Measurements from ENCODE around the gene HOXB8. TPM values are rescaled to one million over a fixed set of nuclear protein-coding genes. Genes with fewer than 3 reads are reported as not detected.

HOXB8 gene
- total RNA-seq, 1 donor from 2014 or later = not detected

DNA sequence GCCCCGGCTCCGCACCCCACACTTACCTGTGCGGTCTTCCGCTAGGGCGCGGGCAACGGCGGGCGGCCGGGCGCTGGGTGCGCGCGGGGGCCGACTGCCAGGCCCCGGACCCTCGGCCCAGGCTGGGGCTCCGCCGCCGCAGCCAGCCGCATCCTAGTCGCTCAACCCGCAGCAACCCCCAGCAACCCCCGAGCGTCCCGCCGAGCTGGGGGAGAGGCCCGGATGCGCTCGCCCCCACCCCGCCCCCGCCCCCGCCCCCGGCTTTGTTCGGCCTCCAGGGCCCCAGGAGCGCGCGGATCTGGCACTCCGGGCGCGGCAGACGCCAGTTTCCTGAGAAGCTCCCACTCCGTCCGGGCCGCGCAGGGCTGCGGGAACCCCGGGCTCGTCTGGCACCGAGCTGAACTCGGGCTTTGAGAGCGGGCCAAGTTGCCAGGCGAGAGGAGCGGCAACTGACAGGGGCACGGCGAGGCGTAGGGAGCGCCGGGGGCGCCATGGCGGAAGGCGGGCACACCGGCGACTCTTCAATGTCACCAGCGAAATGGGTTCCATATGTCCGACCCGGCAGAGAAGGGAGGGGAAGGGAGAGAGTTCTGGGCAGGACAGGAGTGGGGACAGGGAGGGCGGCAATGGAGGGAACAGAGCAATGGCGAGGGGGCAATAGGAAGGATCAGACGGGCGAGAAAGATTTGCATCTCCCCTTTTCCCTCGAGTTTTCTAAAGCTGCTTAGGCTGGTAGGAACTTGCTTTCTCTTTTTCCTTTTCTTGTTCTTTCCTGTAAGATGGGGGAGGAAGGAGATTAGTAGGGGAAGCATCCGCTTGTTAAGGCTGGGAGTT lies 50.7 kb downstream of the HOXB8 start:
- Histone ChIP-seq H3K9me3 (ENCODE audit: insufficient read depth, low read depth, low read length) (no peaks in the 10 kb centered on the region), H3K4me2 (ENCODE audit: low read length) (peak overlapping the region; percentile 86), H3K79me2 (ENCODE audit: insufficient read depth, low read length) (peaks cover 94% of the 10 kb centered on the region), H3K27me3 (ENCODE audit: insufficient read depth, low read length) (peaks cover 85% of the 10 kb centered on the region), H2AFZ (ENCODE audit: low read depth, low read length) (no peak overlapping the region), H3K36me3 (ENCODE audit: insufficient read depth, low read length) (no peaks in the 10 kb centered on the region), H4K20me1 (ENCODE audit: insufficient read depth, low read length) (peaks cover 9% of the 10 kb centered on the region), H3K4me3 (ENCODE audit: insufficient read depth, low read depth, low read length) (peak overlapping the region; percentile 58), H3K4me1 (ENCODE audit: insufficient read depth, low read length) (peaks cover 24% of the 10 kb centered on the region), H3K9ac (ENCODE audit: low read length) (peak overlapping the region; percentile 79), H3K27ac (ENCODE audit: low read depth, low read length) (peak overlapping the region; percentile 65)
- H3K27me3 Mint-ChIP-seq (ENCODE audit: low read depth, unreplicated experiment) = peaks cover 45% of the 10 kb centered on the region
- TF ChIP-seq, protein P1, sequence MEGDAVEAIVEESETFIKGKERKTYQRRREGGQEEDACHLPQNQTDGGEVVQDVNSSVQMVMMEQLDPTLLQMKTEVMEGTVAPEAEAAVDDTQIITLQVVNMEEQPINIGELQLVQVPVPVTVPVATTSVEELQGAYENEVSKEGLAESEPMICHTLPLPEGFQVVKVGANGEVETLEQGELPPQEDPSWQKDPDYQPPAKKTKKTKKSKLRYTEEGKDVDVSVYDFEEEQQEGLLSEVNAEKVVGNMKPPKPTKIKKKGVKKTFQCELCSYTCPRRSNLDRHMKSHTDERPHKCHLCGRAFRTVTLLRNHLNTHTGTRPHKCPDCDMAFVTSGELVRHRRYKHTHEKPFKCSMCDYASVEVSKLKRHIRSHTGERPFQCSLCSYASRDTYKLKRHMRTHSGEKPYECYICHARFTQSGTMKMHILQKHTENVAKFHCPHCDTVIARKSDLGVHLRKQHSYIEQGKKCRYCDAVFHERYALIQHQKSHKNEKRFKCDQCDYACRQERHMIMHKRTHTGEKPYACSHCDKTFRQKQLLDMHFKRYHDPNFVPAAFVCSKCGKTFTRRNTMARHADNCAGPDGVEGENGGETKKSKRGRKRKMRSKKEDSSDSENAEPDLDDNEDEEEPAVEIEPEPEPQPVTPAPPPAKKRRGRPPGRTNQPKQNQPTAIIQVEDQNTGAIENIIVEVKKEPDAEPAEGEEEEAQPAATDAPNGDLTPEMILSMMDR (IDR thresholded peaks at IDR 0.05; ENCODE audit: insufficient read depth, low read depth, low read length) = no peak
- no peak for TF ChIP-seq EZH2 (IDR thresholded peaks at IDR 0.05; ENCODE audit: insufficient read depth, low read length)
- FAIRE-seq (no peak), DNase-seq (ENCODE audit: low read depth) (no peak)
- H3K36me3 Mint-ChIP-seq (ENCODE audit: low read depth, unreplicated experiment) = no peaks in the 10 kb centered on the region
- H3K4me1 Mint-ChIP-seq (ENCODE audit: low read depth, unreplicated experiment) = no peaks in the 10 kb centered on the region
- peaks cover 20% of the 10 kb centered on the region for H3K9me3 Mint-ChIP-seq (ENCODE audit: unreplicated experiment)
- H3K4me3 Mint-ChIP-seq (ENCODE audit: unreplicated experiment) = no peak overlapping the region
- no peak overlapping the region for H3K27ac Mint-ChIP-seq (ENCODE audit: unreplicated experiment)

DNA sequence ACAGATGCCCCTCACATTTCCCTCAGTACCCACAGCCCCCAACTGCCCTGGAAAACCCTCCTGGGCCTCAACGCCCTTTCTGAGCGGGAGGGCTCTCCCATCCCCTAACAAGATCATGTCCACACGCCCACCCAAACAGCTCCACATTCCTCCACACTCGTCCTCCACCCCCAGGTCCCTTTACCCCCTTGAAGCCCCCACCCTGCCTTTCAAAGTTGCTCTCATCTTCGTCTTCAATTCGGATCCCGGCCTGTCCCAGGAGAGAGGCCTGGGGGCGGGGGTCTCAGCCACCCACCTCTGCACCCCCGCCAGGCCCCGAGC lies 51.3 kb downstream of the HOXB8 start:
- Mint-ChIP-seq H3K9me3 (ENCODE audit: unreplicated experiment) (peaks cover 18% of the 10 kb centered on the region), H3K36me3 (ENCODE audit: low read depth, unreplicated experiment) (no peaks in the 10 kb centered on the region), H3K4me3 (ENCODE audit: unreplicated experiment) (no peak overlapping the region), H3K27me3 (ENCODE audit: low read depth, unreplicated experiment) (peaks cover 51% of the 10 kb centered on the region), H3K4me1 (ENCODE audit: low read depth, unreplicated experiment) (no peaks in the 10 kb centered on the region), H3K27ac (ENCODE audit: unreplicated experiment) (no peak overlapping the region)
- DNase-seq (ENCODE audit: low read depth) (no peak), FAIRE-seq (no peak)
- Histone ChIP-seq H3K27ac (ENCODE audit: low read depth, low read length) (peak overlapping the region; percentile 57), H4K20me1 (ENCODE audit: insufficient read depth, low read length) (peaks cover 9% of the 10 kb centered on the region), H2AFZ (ENCODE audit: low read depth, low read length) (no peak overlapping the region), H3K4me3 (ENCODE audit: insufficient read depth, low read depth, low read length) (peak overlapping the region; percentile 58), H3K9me3 (ENCODE audit: insufficient read depth, low read depth, low read length) (no peaks in the 10 kb centered on the region), H3K9ac (ENCODE audit: low read length) (peak overlapping the region; percentile 79), H3K4me2 (ENCODE audit: low read length) (peak overlapping the region; percentile 83), H3K36me3 (ENCODE audit: insufficient read depth, low read length) (no peaks in the 10 kb centered on the region), H3K27me3 (ENCODE audit: insufficient read depth, low read length) (peaks cover 86% of the 10 kb centered on the region), H3K79me2 (ENCODE audit: insufficient read depth, low read length) (peaks cover 95% of the 10 kb centered on the region), H3K4me1 (ENCODE audit: insufficient read depth, low read length) (peaks cover 28% of the 10 kb centered on the region)
- TF ChIP-seq, protein P1 (IDR thresholded peaks at IDR 0.05; ENCODE audit: insufficient read depth, low read depth, low read length) = no peak
- no peak for TF ChIP-seq EZH2 (IDR thresholded peaks at IDR 0.05; ENCODE audit: insufficient read depth, low read length)

DNA sequence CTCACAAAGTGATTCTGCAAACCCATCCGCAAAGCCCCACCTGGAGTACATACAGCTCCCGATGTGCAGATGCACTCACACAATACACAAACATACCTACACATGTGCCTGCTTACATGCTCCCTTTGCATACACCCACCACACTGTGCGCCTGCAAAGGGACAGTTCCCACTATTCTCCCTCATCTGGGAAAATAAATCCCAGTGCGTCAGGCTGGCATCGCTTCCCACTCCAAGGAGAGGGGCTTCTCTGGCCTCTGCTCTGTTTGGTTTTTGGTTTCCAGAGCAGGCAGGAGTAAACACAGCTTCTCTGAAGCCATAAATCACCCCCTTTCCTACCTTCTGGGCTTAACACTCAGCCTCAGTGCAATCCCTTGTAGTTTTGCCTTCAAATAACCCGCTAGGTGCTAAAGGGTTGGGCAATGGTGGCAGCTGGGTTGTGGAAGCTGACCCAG lies 51.7 kb downstream of the HOXB8 start:
- H3K79me2 ChIP-seq (ENCODE audit: insufficient read depth, low read length) = peaks cover 95% of the 10 kb centered on the region

More for the DNA sequence above, 51.7 kb downstream of the HOXB8 start:
- no peaks in the 10 kb centered on the region for H3K9me3 ChIP-seq (ENCODE audit: insufficient read depth, low read depth, low read length)
- peak overlapping the region; percentile 83 for H3K4me2 ChIP-seq (ENCODE audit: low read length)
- no peaks in the 10 kb centered on the region for H3K36me3 ChIP-seq (ENCODE audit: insufficient read depth, low read length)
- Mint-ChIP-seq H3K36me3 (ENCODE audit: low read depth, unreplicated experiment) (peaks cover 2% of the 10 kb centered on the region), H3K27ac (ENCODE audit: unreplicated experiment) (no peak overlapping the region), H3K4me3 (ENCODE audit: unreplicated experiment) (no peak overlapping the region), H3K27me3 (ENCODE audit: low read depth, unreplicated experiment) (peaks cover 55% of the 10 kb centered on the region), H3K4me1 (ENCODE audit: low read depth, unreplicated experiment) (no peaks in the 10 kb centered on the region), H3K9me3 (ENCODE audit: unreplicated experiment) (peaks cover 18% of the 10 kb centered on the region)
- FAIRE-seq (no peak), DNase-seq (ENCODE audit: low read depth) (no peak)
- H3K27ac ChIP-seq (ENCODE audit: low read depth, low read length) = peak overlapping the region; percentile 57
- H2AFZ ChIP-seq (ENCODE audit: low read depth, low read length) = no peak overlapping the region
- peak overlapping the region; percentile 58 for H3K4me3 ChIP-seq (ENCODE audit: insufficient read depth, low read depth, low read length)
- no peak for TF ChIP-seq EZH2 (IDR thresholded peaks at IDR 0.05; ENCODE audit: insufficient read depth, low read length)
- TF ChIP-seq, protein P1 (IDR thresholded peaks at IDR 0.05; ENCODE audit: insufficient read depth, low read depth, low read length) = no peak
- H3K9ac ChIP-seq (ENCODE audit: low read length) = peak overlapping the region; percentile 79
- H3K4me1 ChIP-seq (ENCODE audit: insufficient read depth, low read length) = peaks cover 28% of the 10 kb centered on the region
- H3K27me3 ChIP-seq (ENCODE audit: insufficient read depth, low read length) = peaks cover 86% of the 10 kb centered on the region
- H4K20me1 ChIP-seq (ENCODE audit: insufficient read depth, low read length) = peaks cover 9% of the 10 kb centered on the region

Data from astrocyte (in vitro differentiated cells and primary cell).